Measurements from ENCODE around the gene SIX3.

Gene SIX3

DNA sequence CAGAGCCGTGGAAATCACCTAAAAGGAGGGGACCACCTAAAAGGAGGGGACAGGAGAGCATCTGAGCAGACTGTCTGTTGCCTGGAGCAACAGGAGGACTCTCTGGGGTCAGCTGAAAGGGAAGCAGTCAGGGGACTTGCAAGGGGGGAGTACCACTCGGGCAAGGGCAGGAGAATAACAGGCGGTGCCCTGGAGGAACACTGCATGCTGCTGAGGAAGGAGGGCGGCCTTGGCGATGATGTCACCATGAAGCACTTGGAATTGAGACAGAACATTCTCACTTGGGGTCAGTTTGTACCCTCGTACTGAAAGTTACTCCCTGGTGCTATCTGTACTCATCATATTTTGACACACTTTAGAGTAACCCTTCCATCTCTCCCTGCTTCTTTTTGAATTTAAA, 18.4 kb downstream of the SIX3 start:
- no peaks in the 10 kb centered on the region for H3K9me3 ChIP-seq (ENCODE audit: low read length)
- no peak overlapping the region for H3K27ac ChIP-seq (ENCODE audit: low read depth, low read length, poor library complexity, severe bottlenecking)
- no peaks in the 10 kb centered on the region for H3K27me3 ChIP-seq (ENCODE audit: insufficient read depth, low read length)
- H3F3A ChIP-seq (ENCODE audit: insufficient read depth, low read length), result no peaks in the 10 kb centered on the region
- no peaks in the 10 kb centered on the region for H3K79me2 ChIP-seq (ENCODE audit: insufficient read depth, low read length)
- H3K4me3 ChIP-seq (ENCODE audit: low read depth, low read length, poor library complexity, severe bottlenecking), result no peak overlapping the region
- no peaks in the 10 kb centered on the region for H4K20me1 ChIP-seq (ENCODE audit: insufficient read depth, low read length)
- H3K9ac ChIP-seq (ENCODE audit: low read length), result no peak overlapping the region
- no peaks in the 10 kb centered on the region for H3K9me2 ChIP-seq (ENCODE audit: low read depth, low read length)
- H3K36me3 ChIP-seq (ENCODE audit: insufficient read depth, low read length), result no peaks in the 10 kb centered on the region
- H3K4me2 ChIP-seq (ENCODE audit: low read length), result no peak overlapping the region
- peaks cover 4% of the 10 kb centered on the region for H3K4me1 ChIP-seq (ENCODE audit: insufficient read depth, low read length, severe bottlenecking)
- H2AFZ ChIP-seq (ENCODE audit: low read length), result no peak overlapping the region
- TF ChIP-seq EZH2 (IDR thresholded peaks at IDR 0.05; ENCODE audit: borderline replicate concordance, low read length), result no peak
- TF ChIP-seq, protein P1, sequence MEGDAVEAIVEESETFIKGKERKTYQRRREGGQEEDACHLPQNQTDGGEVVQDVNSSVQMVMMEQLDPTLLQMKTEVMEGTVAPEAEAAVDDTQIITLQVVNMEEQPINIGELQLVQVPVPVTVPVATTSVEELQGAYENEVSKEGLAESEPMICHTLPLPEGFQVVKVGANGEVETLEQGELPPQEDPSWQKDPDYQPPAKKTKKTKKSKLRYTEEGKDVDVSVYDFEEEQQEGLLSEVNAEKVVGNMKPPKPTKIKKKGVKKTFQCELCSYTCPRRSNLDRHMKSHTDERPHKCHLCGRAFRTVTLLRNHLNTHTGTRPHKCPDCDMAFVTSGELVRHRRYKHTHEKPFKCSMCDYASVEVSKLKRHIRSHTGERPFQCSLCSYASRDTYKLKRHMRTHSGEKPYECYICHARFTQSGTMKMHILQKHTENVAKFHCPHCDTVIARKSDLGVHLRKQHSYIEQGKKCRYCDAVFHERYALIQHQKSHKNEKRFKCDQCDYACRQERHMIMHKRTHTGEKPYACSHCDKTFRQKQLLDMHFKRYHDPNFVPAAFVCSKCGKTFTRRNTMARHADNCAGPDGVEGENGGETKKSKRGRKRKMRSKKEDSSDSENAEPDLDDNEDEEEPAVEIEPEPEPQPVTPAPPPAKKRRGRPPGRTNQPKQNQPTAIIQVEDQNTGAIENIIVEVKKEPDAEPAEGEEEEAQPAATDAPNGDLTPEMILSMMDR (IDR thresholded peaks at IDR 0.05; ENCODE audit: low read length), result no peak

GRCh38 chr2:44960871-44961270, 19.4 kb downstream of the SIX3 start:
- TF ChIP-seq, protein P1 (IDR thresholded peaks at IDR 0.05; ENCODE audit: low read length), result no peak
- no peak for TF ChIP-seq EZH2 (IDR thresholded peaks at IDR 0.05; ENCODE audit: borderline replicate concordance, low read length)
- Histone ChIP-seq H3K9ac (ENCODE audit: low read length) (no peak overlapping the region), H3K4me2 (ENCODE audit: low read length) (no peak overlapping the region), H3K4me3 (ENCODE audit: low read depth, low read length, poor library complexity, severe bottlenecking) (no peak overlapping the region), H3K27ac (ENCODE audit: low read depth, low read length, poor library complexity, severe bottlenecking) (no peak overlapping the region), H3K27me3 (ENCODE audit: insufficient read depth, low read length) (no peaks in the 10 kb centered on the region), H3K9me3 (ENCODE audit: low read length) (no peaks in the 10 kb centered on the region), H3K4me1 (ENCODE audit: insufficient read depth, low read length, severe bottlenecking) (peaks cover 2% of the 10 kb centered on the region), H3K36me3 (ENCODE audit: insufficient read depth, low read length) (no peaks in the 10 kb centered on the region), H3F3A (ENCODE audit: insufficient read depth, low read length) (no peaks in the 10 kb centered on the region), H3K9me2 (ENCODE audit: low read depth, low read length) (no peaks in the 10 kb centered on the region), H2AFZ (ENCODE audit: low read length) (no peak overlapping the region), H4K20me1 (ENCODE audit: insufficient read depth, low read length) (no peaks in the 10 kb centered on the region), H3K79me2 (ENCODE audit: insufficient read depth, low read length) (no peaks in the 10 kb centered on the region)

DNA sequence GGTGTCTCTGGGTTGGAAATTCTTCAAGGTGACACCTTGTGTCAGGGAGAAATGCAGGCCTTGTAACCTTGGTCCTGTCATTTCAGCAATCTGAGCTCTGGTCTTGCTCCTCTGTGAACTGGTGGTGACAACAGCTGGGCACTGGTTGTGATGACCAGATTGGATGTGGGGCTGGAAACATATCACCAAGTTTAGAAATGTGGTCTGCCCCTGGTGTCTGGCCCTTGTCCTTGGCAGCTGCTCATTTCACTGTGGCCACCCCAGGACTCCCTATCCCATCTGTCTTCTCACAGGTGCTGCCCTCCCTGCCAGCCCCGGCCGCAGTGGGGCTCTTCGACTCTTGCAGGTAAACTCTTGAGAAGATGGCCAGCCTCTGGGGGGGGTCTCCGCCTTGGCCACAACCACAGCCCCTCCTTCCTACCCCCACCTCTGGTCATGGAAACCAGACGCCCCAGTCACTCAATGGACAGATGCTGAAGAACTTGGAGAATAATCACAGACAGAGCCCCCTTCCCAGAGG, 20.7 kb downstream of the SIX3 start:
- Histone ChIP-seq H3K9me3 (ENCODE audit: low read length) (no peaks in the 10 kb centered on the region), H3K27ac (ENCODE audit: low read depth, low read length, poor library complexity, severe bottlenecking) (no peak overlapping the region), H3K9ac (ENCODE audit: low read length) (no peak overlapping the region), H3K9me2 (ENCODE audit: low read depth, low read length) (no peaks in the 10 kb centered on the region), H2AFZ (ENCODE audit: low read length) (no peak overlapping the region), H3K4me1 (ENCODE audit: insufficient read depth, low read length, severe bottlenecking) (no peaks in the 10 kb centered on the region), H3K36me3 (ENCODE audit: insufficient read depth, low read length) (no peaks in the 10 kb centered on the region), H3K4me3 (ENCODE audit: low read depth, low read length, poor library complexity, severe bottlenecking) (no peak overlapping the region), H3K79me2 (ENCODE audit: insufficient read depth, low read length) (no peaks in the 10 kb centered on the region), H3F3A (ENCODE audit: insufficient read depth, low read length) (no peaks in the 10 kb centered on the region), H3K27me3 (ENCODE audit: insufficient read depth, low read length) (no peaks in the 10 kb centered on the region), H4K20me1 (ENCODE audit: insufficient read depth, low read length) (no peaks in the 10 kb centered on the region), H3K4me2 (ENCODE audit: low read length) (no peak overlapping the region)
- TF ChIP-seq, protein P1 (IDR thresholded peaks at IDR 0.05; ENCODE audit: low read length), result no peak
- TF ChIP-seq EZH2 (IDR thresholded peaks at IDR 0.05; ENCODE audit: borderline replicate concordance, low read length), result no peak

Data from OCI-LY1 (cell line).